A673 (cell line): ENCODE data around the gene KIF24.

Experiments used
- CTCF ChIP-seq: fragments of 300-800, 200-600 bp; sonication (generic); conservative IDR thresholded peaks from 2 replicates; pipeline ENCODE4 v1.5.1; 2017; ENCODE audit warnings: low read depth, mild to moderate bottlenecking, antibody characterized with exemption, low read length, moderate library complexity, mixed read lengths
- EZH2 ChIP-seq: fragments of 200-600 bp; sonication (generic); IDR thresholded peaks from 2 replicates; pipeline ENCODE4 v1.6.1; 2017; ENCODE audit warnings: borderline replicate concordance, low read depth, mild to moderate bottlenecking, mixed read lengths, antibody characterized with exemption, low read length; ENCODE audit not compliant: poor library complexity, severe bottlenecking

- no peak for TF ChIP-seq CTCF
- TF ChIP-seq EZH2: no peak
Measured at GRCh38 chr9:34343605-34344004, 14.5 kb upstream of the KIF24 start.
